DMS153 (cell line): ENCODE measurements around the gene RAB13.
A peak's percentile ranks its signal among the peaks of the same experiment; 100 is the strongest.

Experiments used
- DNase-seq: peaks from one replicate; lab custom pipeline; 2025; lab: John Stamatoyannopoulos, UW

RAB13 gene

GRCh38 chr1:153977250-153978240 is 8.6 kb downstream of the RAB13 start, which contains the start of gene JTB:
Gene JTB (minus strand): TSS chr1:153977674. CDS start chr1:153977252, 422 bp downstream.
- peak; percentile 75 for DNase-seq

DNA sequence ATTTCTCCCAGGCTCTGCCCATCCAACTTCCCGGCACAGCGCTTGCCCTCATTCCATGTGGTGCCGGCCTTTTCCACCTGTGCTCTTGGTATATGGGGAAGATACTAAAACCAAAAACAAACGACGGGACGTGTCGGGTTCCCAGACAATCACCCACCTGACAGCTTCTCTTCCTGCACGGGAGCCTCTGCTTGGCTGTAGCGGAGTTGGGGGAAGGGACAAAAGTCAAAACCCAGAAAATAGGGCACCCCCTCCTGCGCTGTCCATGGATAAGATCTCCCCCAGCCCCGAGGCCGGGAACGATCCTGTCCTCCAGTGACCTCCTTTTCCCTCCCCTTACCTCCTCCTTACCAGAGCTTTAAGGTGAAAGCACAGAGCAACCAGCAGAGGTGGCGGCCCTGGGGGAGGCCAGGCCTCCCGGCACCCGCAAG is 9.3 kb downstream of the RAB13 start:
- no peak for DNase-seq

- DNase-seq = no peak
These were observed 12.6 kb downstream of the RAB13 start for GRCh38 chr1:153973525-153973924.

- no peak for DNase-seq
These were observed 13.1 kb downstream of the RAB13 start for GRCh38 chr1:153973071-153973470.

- no peak for DNase-seq
These were observed 15.8 kb downstream of the RAB13 start for GRCh38 chr1:153970346-153970745.

GRCh38 chr1:153968972-153969371 is 17.2 kb downstream of the RAB13 start:
- no peak for DNase-seq

DNA sequence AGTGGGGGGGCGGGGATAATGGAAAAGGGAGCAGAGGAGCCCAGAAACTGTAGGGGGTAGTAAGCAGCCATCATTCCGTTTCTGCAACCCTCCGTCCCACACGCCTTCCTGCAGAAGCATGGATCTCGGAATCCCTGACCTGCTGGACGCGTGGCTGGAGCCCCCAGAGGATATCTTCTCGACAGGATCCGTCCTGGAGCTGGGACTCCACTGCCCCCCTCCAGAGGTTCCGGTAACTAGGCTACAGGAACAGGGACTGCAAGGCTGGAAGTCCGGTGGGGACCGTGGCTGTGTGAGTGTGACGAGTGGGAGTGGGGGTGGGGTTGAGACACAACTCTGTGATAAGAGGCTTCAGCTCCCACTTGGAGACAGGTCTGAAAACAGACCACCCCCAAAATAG is 17.7 kb downstream of the RAB13 start:
- DNase-seq = no peak

DNA sequence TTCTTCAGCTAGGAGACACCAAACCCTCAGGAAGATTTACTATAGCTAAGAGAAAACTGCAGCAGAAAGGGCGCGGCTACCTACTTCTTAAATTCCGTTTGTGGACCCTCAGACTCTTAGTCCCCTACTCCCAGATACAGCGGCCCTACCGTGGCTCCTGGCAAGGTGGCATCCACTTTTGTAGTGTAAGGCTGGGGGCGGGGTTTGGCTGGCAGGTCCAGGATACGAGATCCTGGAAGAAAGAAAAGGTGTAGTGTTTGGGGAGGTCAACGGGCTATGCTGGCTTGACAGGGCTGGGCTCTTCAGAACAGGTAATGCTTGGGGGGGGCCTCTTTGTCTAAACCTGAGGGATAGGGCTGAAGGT is 18.2 kb downstream of the RAB13 start:
- DNase-seq = peak; percentile 70

- DNase-seq = peak; percentile 99
These were observed 18.8 kb downstream of the RAB13 start, which contains the start of gene CREB3L4 for GRCh38 chr1:153967107-153967999. Gene CREB3L4 (plus strand): TSS chr1:153967902. CDS start chr1:153968526, 624 bp downstream.

- DNase-seq = no peak
These were observed 22.2 kb downstream of the RAB13 start for GRCh38 chr1:153963850-153964331.

- peak; percentile 98 for DNase-seq
These were observed 22.9 kb downstream of the RAB13 start, which contains the start of gene SLC39A1 for GRCh38 chr1:153963030-153963849. Gene SLC39A1 (minus strand): TSS chr1:153963537. CDS start chr1:153962715, 822 bp downstream.

GRCh38 chr1:153962088-153963029 is 23.8 kb downstream of the RAB13 start:
- DNase-seq = no peak

DNA sequence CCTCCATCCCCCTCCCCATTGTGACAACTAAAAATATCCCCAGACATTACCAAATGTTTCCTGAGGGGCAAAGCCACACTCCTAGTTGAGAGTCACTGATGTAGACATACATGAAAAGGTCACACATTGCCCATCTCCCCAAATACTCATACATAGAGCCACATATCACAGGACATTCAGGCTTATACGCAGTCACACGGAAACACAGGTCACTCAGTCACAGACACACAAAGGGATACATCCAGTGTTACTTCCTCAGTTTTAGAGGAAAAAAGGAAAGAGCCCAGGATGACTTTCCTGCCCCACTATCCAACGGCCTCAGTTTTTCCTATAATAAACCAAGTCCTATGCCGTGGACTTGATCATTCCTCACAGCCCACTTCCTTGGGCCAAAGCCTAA is 24.7 kb downstream of the RAB13 start:
- no peak for DNase-seq

GRCh38 chr1:153960206-153960605 is 25.9 kb downstream of the RAB13 start:
- DNase-seq = no peak

- DNase-seq = no peak
These were observed 26.7 kb downstream of the RAB13 start for GRCh38 chr1:153959454-153959853.

GRCh38 chr1:153958961-153959260 is 27.2 kb downstream of the RAB13 start:
- DNase-seq = no peak

GRCh38 chr1:153958111-153958960 is 27.8 kb downstream of the RAB13 start, which contains the start of gene CRTC2:
Gene CRTC2 (minus strand): TSS chr1:153958612. CDS start chr1:153958497, 115 bp downstream.
- peak; percentile 99 for DNase-seq

GRCh38 chr1:153957744-153958110 is 28.4 kb downstream of the RAB13 start:
- DNase-seq = no peak

- no peak for DNase-seq
These were observed 29.0 kb downstream of the RAB13 start for GRCh38 chr1:153956997-153957715.
